ENCODE measurements around the gene PDSS2.
"Not testable (repeated sequence)": the region's sequence is repeated elsewhere in the genome, so short reads cannot be mapped to it uniquely, and the experiment has no call there.

Gene PDSS2

DNA sequence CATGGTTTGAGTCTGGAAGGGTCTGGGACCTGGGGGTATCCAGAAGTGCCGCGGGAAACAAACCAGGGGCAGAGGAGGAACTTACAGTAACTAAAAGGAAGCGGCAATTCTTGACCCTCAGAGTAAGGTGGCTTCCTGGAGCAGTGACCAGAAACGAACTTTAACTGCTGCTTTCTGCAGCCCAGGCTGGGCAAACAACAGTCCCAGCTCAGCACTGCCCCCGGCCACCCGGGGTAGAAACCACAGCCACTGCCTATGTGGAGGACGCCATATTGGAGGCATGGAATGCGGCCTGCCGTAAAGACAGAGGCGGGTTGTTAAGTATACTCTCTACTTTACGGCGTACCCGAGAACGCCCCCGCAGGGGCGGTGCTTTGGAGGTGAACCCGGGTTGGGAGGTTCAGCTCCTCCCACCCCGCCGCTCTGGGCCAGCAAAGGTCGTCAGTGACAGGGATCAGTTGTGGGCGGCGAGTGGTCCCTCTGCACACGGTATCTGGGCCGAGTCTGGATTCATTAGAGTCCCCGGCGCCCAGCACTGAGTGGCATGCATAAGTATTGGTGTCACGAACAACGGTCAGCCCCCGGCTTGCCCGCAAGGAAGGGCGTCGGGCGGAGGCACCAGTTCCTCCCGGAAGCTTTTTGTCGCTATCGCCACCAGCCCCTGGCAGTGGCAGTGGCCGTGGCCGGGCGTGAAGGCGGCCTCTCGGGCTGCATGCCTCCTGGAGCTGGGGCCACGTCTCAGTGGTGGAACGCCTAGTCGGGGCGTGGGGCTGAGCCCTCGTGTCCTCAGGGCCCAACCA, at the start of gene PDSS2:
Gene PDSS2, minus strand, starts transcription at position 282 of the 800 bp plus-strand sequence. Its CDS starts 279 bp downstream, at position 3.
- peak; percentile 94 for DNase-seq (ENCODE audit: low read depth in 2 of 2)

- DNase-seq (ENCODE audit: low read depth in 2 of 2) = no peak
These were observed 46.8 kb upstream of the PDSS2 start for GRCh38 chr6:107506145-107506544.

DNA sequence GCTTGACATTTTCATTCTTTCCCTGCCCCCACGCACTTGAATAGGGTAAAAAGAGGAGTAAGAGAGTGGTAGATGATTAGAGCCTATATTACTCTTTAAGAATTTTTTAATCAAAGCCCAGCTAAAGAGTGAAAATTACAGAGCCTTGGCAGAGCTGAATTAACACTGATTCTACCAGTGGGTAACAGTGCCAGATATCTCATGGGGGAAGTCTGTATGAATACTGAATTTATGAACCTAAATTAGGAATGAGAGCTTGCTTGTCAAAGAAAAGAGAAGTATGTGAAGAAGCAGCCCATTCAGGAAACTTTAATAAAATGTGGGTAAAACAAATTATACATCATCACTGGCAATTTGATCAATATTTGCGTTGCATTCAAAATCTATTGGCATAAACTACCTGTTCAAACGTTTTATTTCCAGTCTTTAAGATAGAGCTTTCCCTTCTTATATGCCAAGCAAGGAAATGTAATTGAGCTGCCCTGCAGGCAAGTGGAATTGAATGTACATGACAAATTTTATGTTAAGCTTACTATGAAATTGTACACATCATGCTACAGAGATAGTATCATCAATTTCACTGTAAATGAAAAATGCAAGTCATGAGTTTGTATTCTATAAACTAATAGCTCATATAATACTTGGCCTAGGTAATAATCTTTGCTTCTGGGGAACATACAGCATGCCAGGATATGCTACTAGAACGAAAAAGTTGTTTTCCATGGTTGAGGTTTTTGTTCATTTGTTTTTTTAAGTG, 45.1 kb upstream of the PDSS2 start:
- DNase-seq (ENCODE audit: low read depth in 2 of 2) = no peak

GRCh38 chr6:107496892-107497684, 37.7 kb upstream of the PDSS2 start:
- DNase-seq (ENCODE audit: low read depth in 2 of 2) = no peak

DNA sequence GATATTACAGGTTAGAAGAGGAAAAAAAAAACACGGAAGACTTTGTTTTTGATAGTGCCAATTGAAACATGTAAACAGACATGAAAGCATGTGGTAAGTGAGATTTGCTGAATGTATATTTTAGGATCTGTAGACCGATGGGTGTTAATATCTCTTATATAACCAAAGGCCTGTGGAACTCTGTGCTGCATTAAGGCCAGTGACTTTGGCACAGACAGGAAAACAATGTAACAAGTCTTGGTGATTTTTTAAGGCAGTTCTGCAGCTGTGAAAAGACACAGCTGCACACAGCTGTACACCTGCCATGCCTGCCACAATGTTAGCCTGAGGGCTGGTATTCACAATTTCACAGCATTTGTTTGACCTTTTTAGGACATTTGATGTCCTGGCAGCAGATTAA, 36.6 kb upstream of the PDSS2 start:
- DNase-seq (ENCODE audit: low read depth in 2 of 2) = no peak

DNA sequence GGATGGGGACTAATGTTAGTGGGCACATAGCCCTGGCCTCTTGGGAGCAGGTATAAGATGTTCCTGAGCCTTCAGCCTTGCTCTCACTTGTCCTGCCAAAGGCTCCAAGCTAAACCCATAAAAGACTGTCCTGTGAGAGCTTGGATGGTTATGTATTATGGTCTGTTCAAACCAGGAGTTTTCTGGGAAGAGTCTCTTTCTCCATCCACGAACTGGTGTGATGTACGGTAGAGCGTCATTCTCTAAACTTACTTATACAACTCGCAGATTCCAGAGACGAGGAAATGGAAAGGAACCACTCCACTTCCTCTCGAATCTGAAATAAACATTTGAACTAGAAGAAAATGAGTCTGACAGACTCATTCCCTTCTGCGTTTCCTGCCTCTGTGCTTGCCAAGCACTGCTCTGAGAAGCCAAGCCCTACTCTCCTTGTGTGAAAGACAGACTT, 35.9 kb upstream of the PDSS2 start:
- DNase-seq (ENCODE audit: low read depth in 2 of 2) = no peak

DNA sequence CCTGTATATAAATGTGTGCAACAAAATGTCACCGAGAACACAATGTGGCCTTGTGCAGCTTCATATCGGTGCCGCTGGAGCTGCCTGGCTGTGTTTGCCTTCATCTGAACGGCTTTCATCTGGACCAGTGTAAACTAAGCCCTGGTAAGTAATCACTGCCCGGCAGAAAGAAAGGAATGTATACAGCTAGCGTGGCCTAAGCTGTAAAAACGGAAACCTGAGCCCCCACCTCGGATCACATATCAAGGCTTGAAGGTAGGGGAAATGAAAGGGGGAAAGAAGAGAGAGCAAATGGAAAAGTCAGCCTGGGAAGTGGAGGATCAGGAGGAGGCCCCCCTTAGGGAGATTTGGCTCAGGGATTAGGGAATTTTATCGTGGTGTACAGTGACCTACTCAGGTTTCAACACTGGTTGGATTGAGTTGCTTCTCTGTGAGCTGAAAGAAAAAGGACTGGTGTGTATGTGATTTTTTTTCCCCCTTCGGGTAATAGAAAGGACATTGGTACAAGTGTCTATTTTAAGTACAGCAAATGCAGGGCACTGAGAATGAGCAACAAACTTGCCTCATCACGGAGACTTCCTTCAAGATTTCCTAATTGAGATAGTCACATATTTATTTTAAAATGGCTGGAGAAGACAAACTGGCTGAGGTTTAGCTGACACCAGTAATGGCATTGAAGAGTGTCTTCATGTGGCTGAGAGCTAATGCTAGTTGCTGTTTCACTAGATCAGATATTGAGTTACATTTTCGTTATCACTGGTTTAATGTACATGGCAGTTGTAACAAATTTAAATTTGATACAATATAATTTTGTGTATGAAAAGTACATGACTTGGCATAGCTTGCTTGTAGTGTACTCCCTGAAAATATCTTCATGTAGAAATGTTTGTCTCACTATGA, 34.0 kb upstream of the PDSS2 start:
- DNase-seq (ENCODE audit: low read depth in 2 of 2) = no peak

DNA sequence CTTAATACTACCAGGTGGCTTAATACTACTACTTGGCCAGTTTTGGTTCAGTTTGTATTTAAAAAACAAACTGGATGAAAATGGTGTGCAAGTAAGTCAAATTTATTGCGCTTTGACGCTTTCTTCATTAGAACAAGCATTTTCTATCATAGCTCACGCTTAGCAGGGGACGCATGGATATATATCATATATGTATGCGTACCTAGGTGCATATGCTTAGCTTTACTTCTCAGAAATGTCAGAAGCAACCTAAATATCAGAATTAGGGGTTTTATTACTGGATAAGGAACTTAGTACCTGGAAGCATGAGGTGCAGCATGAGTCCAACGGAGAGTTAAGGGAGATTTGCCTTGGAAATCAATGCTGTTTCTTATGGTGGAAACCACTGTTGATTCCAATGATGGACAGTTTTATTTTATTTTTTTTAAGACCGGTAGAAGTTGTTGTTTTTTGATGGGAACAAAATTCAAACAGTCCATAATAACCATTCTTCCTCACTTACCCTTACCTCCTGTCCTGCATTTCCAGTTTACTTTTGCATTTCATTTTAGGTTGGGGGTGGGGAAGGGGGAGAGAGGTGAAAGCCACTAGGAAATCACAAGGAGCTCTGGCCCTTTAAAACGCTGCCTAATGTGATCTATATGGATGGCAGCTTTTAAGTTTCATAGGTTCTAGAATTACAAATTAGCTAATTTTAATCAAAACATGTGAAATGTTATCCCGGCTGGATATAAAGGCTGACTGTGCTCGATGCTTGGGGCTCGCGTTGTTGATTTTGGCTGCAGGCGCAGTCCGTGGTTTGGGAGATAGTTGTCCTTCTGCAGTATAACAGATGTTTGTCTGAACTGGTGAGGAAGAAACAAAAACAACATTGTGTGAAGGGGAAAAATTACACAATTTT, 32.6 kb upstream of the PDSS2 start:
- no peak for DNase-seq (ENCODE audit: low read depth in 2 of 2)

- no peak for DNase-seq (ENCODE audit: low read depth in 2 of 2)
These were observed 31.8 kb upstream of the PDSS2 start for GRCh38 chr6:107491138-107491609.

DNA sequence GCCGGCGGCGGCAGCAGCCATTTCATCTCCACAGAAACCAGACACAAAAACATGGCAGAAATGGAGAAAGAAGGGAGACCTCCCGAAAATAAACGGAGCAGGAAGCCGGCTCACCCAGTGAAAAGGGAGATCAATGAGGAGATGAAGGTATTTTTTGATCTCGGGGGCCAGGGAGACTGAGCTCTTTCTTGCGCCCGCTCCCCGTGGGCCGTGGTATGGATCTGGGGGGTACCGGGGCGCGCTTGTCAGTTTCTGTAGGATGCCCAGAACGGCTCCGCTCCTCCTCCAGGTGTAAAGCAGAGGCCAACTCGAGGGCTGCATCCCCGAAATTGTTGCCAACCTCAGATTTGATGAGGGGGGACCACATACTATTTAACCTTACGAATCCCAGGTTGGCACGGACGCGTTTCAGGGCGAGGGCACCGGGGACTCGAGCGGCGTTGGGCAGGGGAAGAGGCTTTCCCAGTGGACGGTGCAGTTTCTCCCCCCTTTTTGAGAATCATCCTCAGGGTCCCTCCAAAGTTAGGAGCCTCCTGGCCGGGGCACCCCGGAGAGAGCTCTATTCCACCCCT, 31.3 kb upstream of the PDSS2 start:
- no peak for DNase-seq (ENCODE audit: low read depth in 2 of 2)

DNA sequence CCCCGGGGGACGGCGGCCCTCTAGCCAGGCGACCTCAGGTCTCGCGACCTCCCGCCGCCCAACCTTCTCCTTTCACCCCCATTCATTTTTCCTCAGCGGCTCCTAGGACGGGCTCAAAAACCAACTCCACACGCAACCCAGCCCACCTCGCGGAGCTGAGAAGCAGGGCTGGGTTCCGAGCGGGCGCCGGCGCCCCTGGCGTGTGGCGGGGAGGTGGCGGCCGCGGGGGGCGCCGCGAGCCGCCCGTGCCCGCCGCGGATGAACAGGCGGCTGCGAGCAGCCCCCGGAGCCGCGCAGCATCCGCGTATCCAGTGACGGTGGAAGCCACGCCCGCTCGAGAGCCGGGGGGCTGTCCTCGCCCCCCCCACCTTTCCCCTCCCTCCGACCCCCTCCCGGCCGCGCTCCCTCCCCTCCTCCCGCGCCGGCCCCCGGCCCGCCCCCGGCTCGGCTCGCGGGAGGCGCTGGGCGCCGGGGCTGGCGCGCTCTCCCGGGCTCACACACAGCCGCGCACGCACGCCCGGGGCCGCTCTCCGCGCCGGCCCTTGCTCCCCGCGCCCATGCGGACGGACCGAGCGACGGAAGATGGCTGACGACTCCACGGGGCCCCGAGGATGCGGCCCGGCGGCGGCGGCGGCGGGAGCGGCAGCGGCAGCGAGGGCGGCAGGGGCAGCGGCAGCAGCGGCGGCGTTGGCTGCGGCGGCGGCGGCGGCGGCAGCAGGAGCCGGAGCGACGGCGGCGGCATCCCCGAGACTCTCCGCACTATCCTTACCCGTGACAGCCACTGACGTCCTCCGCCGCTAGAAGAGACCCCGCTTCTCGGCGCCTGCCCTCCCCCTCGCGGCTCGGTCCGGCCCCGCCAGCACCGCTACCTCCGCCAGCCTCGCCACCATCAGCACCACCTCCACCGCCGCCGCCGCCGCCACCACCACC, 30.5 kb upstream of the PDSS2 start, which contains the start of gene SOBP:
Gene SOBP, plus strand, starts transcription at position 482 of the 930 bp plus-strand sequence. CDS start 500 bp downstream, outside the sequence.
- DNase-seq (ENCODE audit: low read depth in 2 of 2) = peak in 1 of 2 donors; percentile 18

GRCh38 chr6:107488875-107489635, 29.7 kb upstream of the PDSS2 start:
- DNase-seq (ENCODE audit: low read depth in 2 of 2) = no peak

DNA sequence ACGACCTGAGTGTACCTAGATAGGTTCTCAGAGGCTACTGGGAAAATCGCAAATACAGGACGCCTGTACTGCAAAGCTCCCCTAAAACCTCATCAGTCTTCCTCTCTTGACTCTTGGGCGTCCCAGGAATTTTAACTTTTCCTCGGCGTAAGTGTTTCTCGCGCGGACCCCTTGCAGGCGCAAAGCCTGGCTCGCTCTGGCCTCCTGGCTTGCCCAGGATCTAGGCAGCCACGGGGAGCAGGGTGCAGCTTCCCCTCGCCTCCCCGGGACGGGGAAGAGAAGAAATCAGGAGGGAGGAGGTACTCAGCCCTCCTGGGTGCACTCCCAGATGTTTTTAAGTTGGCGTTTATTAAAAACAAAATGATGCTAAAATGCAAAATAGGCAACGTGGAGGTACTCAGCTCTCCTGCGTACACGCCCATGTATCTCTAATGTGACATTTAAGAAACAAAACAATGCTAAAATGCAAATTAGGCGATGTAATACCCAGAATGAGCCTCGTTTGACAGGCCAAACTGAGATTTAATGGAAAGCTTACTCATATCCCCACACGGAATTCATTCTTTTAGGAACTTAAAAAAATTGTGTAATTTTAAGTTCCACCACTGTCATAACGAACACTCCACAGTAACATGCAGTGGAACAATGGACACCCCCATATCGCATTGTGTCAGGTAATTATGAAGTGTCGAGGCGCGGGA, 29.0 kb upstream of the PDSS2 start:
- DNase-seq (ENCODE audit: low read depth in 2 of 2) = no peak

DNA sequence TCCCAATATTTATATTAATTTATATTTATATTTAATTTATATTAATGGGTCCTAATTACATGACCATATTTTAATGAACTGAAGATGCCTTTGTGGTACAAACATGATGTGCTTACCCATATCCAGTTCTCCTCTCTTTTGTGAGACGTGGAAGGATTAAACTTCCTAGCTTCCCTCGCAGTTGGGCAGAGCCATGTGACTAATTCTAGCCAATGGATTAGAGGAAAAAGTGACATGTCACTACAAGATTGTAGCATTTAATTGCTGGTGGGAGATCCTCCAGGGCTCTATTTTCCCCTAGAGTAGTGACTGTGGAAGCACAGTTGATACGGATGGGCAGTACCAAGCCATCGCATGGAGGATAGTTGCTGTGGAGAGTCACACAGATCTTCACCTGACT, 25.8 kb upstream of the PDSS2 start:
- DNase-seq (ENCODE audit: low read depth in 2 of 2) = no peak

DNA sequence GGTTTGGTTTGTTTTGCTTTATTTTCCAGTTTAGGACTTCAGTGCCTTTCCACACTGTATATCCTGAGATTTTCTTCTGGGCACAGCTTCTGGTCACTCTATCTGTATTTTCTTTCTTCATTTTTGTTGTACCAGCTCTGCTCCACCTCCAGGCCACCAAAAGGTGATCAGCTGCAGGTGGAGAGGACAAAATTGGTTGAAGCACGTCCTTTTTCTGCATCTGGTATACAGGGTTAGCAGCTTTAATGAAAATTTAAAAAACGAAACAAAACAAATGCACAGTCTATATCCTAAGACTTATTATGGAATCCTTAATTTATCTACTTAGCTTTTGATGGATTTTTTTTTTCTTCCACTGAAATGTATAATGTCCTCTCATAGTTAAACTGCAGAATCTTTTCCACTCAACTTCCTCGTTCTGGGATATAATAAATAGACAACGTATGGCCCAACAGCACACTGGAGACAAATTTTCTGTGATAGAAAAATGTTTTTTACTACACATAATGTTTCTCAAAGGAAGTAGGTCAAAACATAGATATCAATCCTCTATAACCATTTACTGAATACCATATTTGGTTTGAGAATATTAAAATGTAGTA, 19.8 kb upstream of the PDSS2 start:
- DNase-seq (ENCODE audit: low read depth in 2 of 2) = no peak

- not testable (repeated sequence) for DNase-seq (ENCODE audit: low read depth in 2 of 2)
These were observed 16.5 kb upstream of the PDSS2 start for GRCh38 chr6:107475826-107476225.

All from stimulated activated CD8-positive, alpha-beta memory T cell treated with anti-CD3 and anti-CD28 coated beads, Interleukin-2, amount 100 ng/mL, for 1 hour (primary cell).